Measurements from ENCODE around the gene FGF3.

FGF3 gene

GRCh38 chr11:69810289-69811118 is 8.7 kb downstream of the FGF3 start:
- Histone ChIP-seq H3K9me3 (ENCODE audit: insufficient read depth, low read length, severe bottlenecking) (no peaks in the 10 kb centered on the region), H3K27me3 (ENCODE audit: insufficient read depth, low read length, poor library complexity) (no peaks in the 10 kb centered on the region), H3K36me3 (ENCODE audit: insufficient read depth, low read length) (no peaks in the 10 kb centered on the region), H3K79me2 (ENCODE audit: insufficient read depth, low read length) (no peaks in the 10 kb centered on the region), H3K4me1 (ENCODE audit: insufficient read depth, low read length) (no peaks in the 10 kb centered on the region), H3K4me2 (ENCODE audit: insufficient read depth, low read length) (no peak overlapping the region), H3K27ac (ENCODE audit: low read length) (no peak overlapping the region), H4K20me1 (ENCODE audit: insufficient read depth, low read length) (no peaks in the 10 kb centered on the region), H3K9ac (ENCODE audit: low read depth, low read length) (no peak overlapping the region), H3K4me3 (ENCODE audit: low read depth in 1 of 2, low read length in 2 of 2) (no peak overlapping the region), H2AFZ (ENCODE audit: low read depth, low read length) (no peak overlapping the region)
- DNase-seq (no peak), ATAC-seq (ENCODE audit: insufficient read depth, low read depth) (no peak)
- no peak for TF ChIP-seq EZH2 (IDR thresholded peaks at IDR 0.05; ENCODE audit: borderline replicate concordance, low read depth, low read length, severe bottlenecking)
- no peak for TF ChIP-seq CTCF (IDR thresholded peaks at IDR 0.05; ENCODE audit: borderline replicate concordance, extremely low read depth, low read length, poor library complexity, severe bottlenecking)

- ATAC-seq (ENCODE audit: insufficient read depth, low read depth), result no peak
- no peaks in the 10 kb centered on the region for H3K4me1 ChIP-seq (ENCODE audit: insufficient read depth, low read length)
- no peaks in the 10 kb centered on the region for H3K36me3 ChIP-seq (ENCODE audit: insufficient read depth, low read length)
- H4K20me1 ChIP-seq (ENCODE audit: insufficient read depth, low read length), result no peaks in the 10 kb centered on the region
- no peaks in the 10 kb centered on the region for H3K79me2 ChIP-seq (ENCODE audit: insufficient read depth, low read length)
- TF ChIP-seq EZH2 (IDR thresholded peaks at IDR 0.05; ENCODE audit: borderline replicate concordance, low read depth, low read length, severe bottlenecking) (no peak), CTCF (IDR thresholded peaks at IDR 0.05; ENCODE audit: borderline replicate concordance, extremely low read depth, low read length, poor library complexity, severe bottlenecking) (no peak)
- no peaks in the 10 kb centered on the region for H3K27me3 ChIP-seq (ENCODE audit: insufficient read depth, low read length, poor library complexity)
- no peak overlapping the region for H3K4me2 ChIP-seq (ENCODE audit: insufficient read depth, low read length)
- DNase-seq, result no peak
- no peak overlapping the region for H3K27ac ChIP-seq (ENCODE audit: low read length)
- H2AFZ ChIP-seq (ENCODE audit: low read depth, low read length), result no peak overlapping the region
- no peak overlapping the region for H3K9ac ChIP-seq (ENCODE audit: low read depth, low read length)
- no peaks in the 10 kb centered on the region for H3K9me3 ChIP-seq (ENCODE audit: insufficient read depth, low read length, severe bottlenecking)
- H3K4me3 ChIP-seq (ENCODE audit: low read depth in 1 of 2, low read length in 2 of 2), result no peak overlapping the region
These were observed 10.5 kb downstream of the FGF3 start for GRCh38 chr11:69808667-69809086.

- Histone ChIP-seq H3K27me3 (ENCODE audit: insufficient read depth, low read length, poor library complexity) (no peaks in the 10 kb centered on the region), H3K9me3 (ENCODE audit: insufficient read depth, low read length, severe bottlenecking) (no peaks in the 10 kb centered on the region), H3K27ac (ENCODE audit: low read length) (no peak overlapping the region), H3K4me1 (ENCODE audit: insufficient read depth, low read length) (no peaks in the 10 kb centered on the region), H3K4me3 (ENCODE audit: low read depth in 1 of 2, low read length in 2 of 2) (no peak overlapping the region), H3K4me2 (ENCODE audit: insufficient read depth, low read length) (no peak overlapping the region), H2AFZ (ENCODE audit: low read depth, low read length) (no peak overlapping the region), H3K9ac (ENCODE audit: low read depth, low read length) (no peak overlapping the region), H4K20me1 (ENCODE audit: insufficient read depth, low read length) (no peaks in the 10 kb centered on the region), H3K79me2 (ENCODE audit: insufficient read depth, low read length) (no peaks in the 10 kb centered on the region), H3K36me3 (ENCODE audit: insufficient read depth, low read length) (no peaks in the 10 kb centered on the region)
- no peak for ATAC-seq (ENCODE audit: insufficient read depth, low read depth)
- DNase-seq, result no peak
- TF ChIP-seq CTCF (IDR thresholded peaks at IDR 0.05; ENCODE audit: borderline replicate concordance, extremely low read depth, low read length, poor library complexity, severe bottlenecking), result no peak
- TF ChIP-seq EZH2 (IDR thresholded peaks at IDR 0.05; ENCODE audit: borderline replicate concordance, low read depth, low read length, severe bottlenecking), result no peak
These were observed 12.0 kb downstream of the FGF3 start for GRCh38 chr11:69807106-69807815.
